Mucosa of rectum (tissue), 2 donors: Measurements from ENCODE around the gene G6PD.

Source experiments
- H3K27ac ChIP-seq, 2 donors: one replicate each; pipeline ENCODE4 v1.7.0; 2013; ENCODE audit warnings: inconsistent platforms in 2 of 2, low read depth in 2 of 2, low read length in 2 of 2
- H3K27me3 ChIP-seq, 2 donors: one replicate each; pipeline ENCODE4 v1.7.0; 2013; ENCODE audit warnings: low read length in 2 of 2; ENCODE audit not compliant: control insufficient read depth in 2 of 2, insufficient read depth in 2 of 2
- H3K36me3 ChIP-seq, 2 donors: one replicate each; pipeline ENCODE4 v1.7.0; 2013; ENCODE audit warnings: low read length in 2 of 2; ENCODE audit not compliant: control insufficient read depth in 2 of 2, insufficient read depth in 2 of 2
- H3K4me1 ChIP-seq, 2 donors: one replicate each; pipeline ENCODE4 v1.7.0; 2013; ENCODE audit warnings: low read length in 2 of 2, mild to moderate bottlenecking in 1 of 2; ENCODE audit not compliant: control insufficient read depth in 2 of 2, insufficient read depth in 2 of 2
- H3K4me3 ChIP-seq, 2 donors: one replicate each; pipeline ENCODE4 v1.7.0; 2013; ENCODE audit warnings: low read length in 2 of 2
- H3K9ac ChIP-seq, 2 donors: one replicate each; pipeline ENCODE4 v1.7.0; 2013; ENCODE audit warnings: low read length in 2 of 2, low read depth in 1 of 2, mild to moderate bottlenecking in 1 of 2
- H3K9me3 ChIP-seq, 2 donors: one replicate each; pipeline ENCODE4 v1.7.0; 2013; ENCODE audit warnings: low read length in 2 of 2; ENCODE audit not compliant: control insufficient read depth in 2 of 2
- donor health status: healthy.
- donor health status: Normal muscosa, but diverticular disease.

The G6PD gene

GRCh38 chrX:154531626-154532025 is 15.0 kb downstream of the G6PD start:
- Histone ChIP-seq H3K9ac (no peak overlapping the region), H3K36me3 (peaks cover 0 to 27% of the 10 kb centered on the region in 2 donors), H3K4me3 (no peak overlapping the region), H3K27me3 (peaks cover 2 to 3% of the 10 kb centered on the region in 2 donors), H3K9me3 (no peaks in the 10 kb centered on the region), H3K27ac (no peak overlapping the region), H3K4me1 (peaks cover 8 to 10% of the 10 kb centered on the region in 2 donors)

GRCh38 chrX:154530286-154530685 is 16.4 kb downstream of the G6PD start:
- Histone ChIP-seq H3K4me3 (no peak overlapping the region), H3K36me3 (peaks cover 0 to 22% of the 10 kb centered on the region in 2 donors), H3K27ac (no peak overlapping the region), H3K9ac (no peak overlapping the region), H3K4me1 (peaks cover 10% of the 10 kb centered on the region in 2 donors), H3K27me3 (peaks cover 2 to 3% of the 10 kb centered on the region in 2 donors), H3K9me3 (no peaks in the 10 kb centered on the region)

GRCh38 chrX:154529206-154529612 is 17.4 kb downstream of the G6PD start:
- peaks cover 0 to 18% of the 10 kb centered on the region in 2 donors for H3K36me3 ChIP-seq

DNA sequence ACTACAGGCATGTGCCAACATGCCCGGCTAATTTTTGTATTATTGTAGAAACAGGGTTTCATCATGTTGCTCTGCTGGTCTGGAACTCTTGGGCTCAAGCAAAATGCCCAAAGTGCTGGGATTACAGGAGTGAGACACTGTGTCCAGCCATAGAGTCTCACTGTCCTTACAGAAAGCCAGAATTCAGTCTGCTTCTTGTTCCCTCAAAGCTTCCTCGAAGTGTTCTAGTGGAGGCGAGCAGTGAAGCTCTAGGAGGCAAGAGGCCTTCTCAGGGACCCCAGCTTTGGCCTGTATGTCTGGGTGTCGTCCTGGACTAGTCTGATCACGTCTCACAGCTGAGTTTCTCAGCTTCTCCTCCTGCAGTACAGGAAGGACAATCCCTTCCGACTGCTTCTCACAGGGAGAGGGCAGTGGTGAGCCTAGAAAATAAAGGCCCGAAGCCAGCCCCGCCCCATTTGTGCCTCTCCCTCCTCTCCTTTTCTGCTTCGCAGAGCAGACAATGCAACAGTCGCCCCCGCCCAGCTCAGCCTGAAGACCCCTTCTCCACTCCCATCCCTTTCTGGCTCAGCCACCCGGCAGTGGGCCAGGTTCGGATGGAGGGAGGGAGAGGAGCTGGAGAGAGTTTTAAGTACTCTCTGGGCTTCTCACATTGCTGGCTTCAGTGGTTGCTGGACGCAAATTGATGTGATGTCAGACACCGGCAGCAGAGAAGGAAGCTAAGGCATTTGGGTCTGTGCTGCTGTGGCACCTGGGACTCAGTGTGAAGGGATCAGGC is 19.6 kb downstream of the G6PD start:
- H3K27ac ChIP-seq = peak overlapping the region; percentile 61 to 72
- H3K36me3 ChIP-seq = no peaks in the 10 kb centered on the region
- H3K9me3 ChIP-seq = no peaks in the 10 kb centered on the region
- H3K27me3 ChIP-seq = peaks cover 0 to 3% of the 10 kb centered on the region in 2 donors
- peak overlapping the region; percentile 77 to 78 for H3K9ac ChIP-seq
- H3K4me1 ChIP-seq = peaks cover 3 to 11% of the 10 kb centered on the region in 2 donors
- peak overlapping the region; percentile 63 to 65 for H3K4me3 ChIP-seq

More at GRCh38 chrX:154529206-154529612, 17.4 kb downstream of the G6PD start:
- H3K9ac ChIP-seq = no peak overlapping the region
- no peak overlapping the region for H3K27ac ChIP-seq
- H3K27me3 ChIP-seq = peaks cover 2 to 3% of the 10 kb centered on the region in 2 donors
- H3K9me3 ChIP-seq = no peaks in the 10 kb centered on the region
- H3K4me1 ChIP-seq = peaks cover 3 to 11% of the 10 kb centered on the region in 2 donors
- H3K4me3 ChIP-seq = no peak overlapping the region

DNA sequence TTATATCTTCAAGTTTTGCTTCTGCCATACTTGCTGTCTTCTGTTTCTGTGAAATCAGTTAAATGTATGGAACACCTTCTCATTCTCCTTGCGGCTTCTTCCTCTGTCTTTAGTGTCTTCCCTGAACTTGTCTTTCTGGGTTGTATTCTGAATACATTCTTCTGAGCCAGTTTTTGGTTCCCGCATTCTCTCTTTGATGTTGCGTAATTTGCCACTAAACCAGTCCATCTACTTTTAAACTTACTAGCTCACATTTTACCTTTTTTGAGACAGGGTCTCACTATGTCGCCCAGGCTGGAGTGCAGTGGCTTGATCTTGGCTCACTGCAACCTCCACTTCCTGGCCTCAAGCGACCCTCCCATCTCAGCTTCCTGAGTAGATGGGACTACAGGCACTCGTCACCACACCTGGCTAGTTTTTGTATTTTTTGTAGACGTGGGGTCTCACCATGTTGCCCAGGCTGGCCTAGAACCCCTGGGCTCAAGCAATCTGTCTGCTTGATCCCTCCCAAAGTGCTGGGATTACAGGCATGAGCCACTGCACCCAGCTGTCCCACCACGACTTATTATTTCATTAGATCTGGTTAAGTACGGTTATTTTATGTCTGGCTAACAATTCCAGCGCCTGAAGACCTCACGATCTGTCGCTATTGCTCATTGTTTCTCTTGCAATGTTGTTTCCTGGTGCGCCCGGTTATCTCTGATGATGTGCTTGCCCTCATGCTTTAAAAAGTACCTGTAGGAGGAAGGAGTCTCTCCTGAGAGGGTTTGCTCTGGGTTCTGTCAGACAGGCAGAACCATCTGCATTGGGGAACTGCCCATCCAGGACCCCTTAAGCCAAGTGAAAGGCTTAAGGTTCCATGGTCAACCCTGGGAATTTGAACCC is 20.8 kb downstream of the G6PD start:
- no peak overlapping the region for H3K9ac ChIP-seq
- H3K27me3 ChIP-seq = peaks cover 0 to 2% of the 10 kb centered on the region in 2 donors
- H3K27ac ChIP-seq = peak overlapping the region in 1 of 2 donors; percentile 19
- no peaks in the 10 kb centered on the region for H3K36me3 ChIP-seq
- H3K4me1 ChIP-seq = peaks cover 3 to 11% of the 10 kb centered on the region in 2 donors
- H3K4me3 ChIP-seq = no peak overlapping the region
- H3K9me3 ChIP-seq = no peaks in the 10 kb centered on the region

GRCh38 chrX:154519389-154519788 is 27.3 kb downstream of the G6PD start:
- no peaks in the 10 kb centered on the region for H3K27me3 ChIP-seq
- no peaks in the 10 kb centered on the region for H3K9me3 ChIP-seq
- H3K9ac ChIP-seq = no peak overlapping the region
- peaks cover 7 to 14% of the 10 kb centered on the region in 2 donors for H3K4me1 ChIP-seq
- H3K27ac ChIP-seq = no peak overlapping the region
- no peaks in the 10 kb centered on the region for H3K36me3 ChIP-seq
- no peak overlapping the region for H3K4me3 ChIP-seq

DNA sequence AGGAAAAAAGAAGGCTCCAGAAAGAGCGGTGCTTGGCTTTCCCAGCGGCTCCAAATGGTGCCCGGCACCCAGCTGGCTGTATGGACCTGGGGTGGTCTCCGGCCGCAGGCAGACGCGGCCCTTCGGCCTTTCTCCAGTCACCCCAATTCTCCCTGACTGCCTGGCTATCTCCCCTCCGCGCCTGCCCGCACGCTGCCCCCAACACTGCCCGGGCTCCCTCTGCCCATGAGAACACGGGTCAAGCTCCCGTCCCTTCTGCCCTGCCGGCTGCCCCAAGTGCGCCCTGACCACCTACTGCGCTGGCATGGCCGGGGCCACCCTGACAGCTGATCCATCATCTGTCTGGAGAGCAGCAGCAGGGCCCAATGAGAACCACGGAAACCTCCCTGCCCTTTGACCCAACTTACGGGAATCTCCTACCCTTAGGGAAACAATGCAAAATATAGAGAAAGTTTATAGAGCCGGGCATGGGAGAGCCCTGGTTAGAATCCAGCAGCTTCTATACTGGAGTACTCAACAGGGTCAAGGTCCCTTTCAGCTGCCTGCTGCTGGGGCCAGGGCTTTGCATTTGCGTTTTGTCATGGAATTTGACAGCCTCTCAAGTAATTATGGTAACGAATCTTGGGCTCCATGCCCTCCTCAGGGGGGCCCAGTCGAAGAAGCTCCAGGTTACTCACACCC is 29.4 kb downstream of the G6PD start:
- Histone ChIP-seq H3K4me1 (peaks cover 7 to 14% of the 10 kb centered on the region in 2 donors), H3K27ac (peak overlapping the region; percentile 95 to 98), H3K4me3 (peak overlapping the region; percentile 78 to 85), H3K36me3 (no peaks in the 10 kb centered on the region), H3K27me3 (no peaks in the 10 kb centered on the region), H3K9ac (peak overlapping the region; percentile 77 to 90), H3K9me3 (no peaks in the 10 kb centered on the region)

DNA sequence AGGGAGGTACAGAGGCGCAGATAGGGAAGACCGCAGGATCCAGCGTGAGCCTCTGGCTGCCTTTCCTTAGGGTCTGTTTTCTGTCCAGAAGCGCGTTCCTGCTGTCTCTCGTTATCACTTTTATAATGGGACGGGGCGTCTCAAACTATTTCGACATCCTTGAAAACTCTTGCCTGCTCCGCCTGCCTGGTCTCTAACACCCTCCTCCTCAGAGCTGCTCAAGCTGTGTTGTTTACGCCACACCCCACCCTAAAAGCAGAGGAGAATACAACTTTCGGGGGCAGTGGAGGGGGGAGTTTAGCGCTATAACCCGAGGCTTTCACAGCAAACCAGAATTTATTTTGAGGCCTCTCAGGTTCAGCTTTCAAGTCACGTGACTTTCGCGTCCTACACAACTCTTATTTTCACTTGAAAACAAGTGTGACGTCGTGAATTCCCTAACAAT is 30.0 kb downstream of the G6PD start:
- Histone ChIP-seq H3K4me1 (peaks cover 7 to 14% of the 10 kb centered on the region in 2 donors), H3K36me3 (no peaks in the 10 kb centered on the region), H3K9ac (peak overlapping the region; percentile 77 to 90), H3K27me3 (no peaks in the 10 kb centered on the region), H3K27ac (peak overlapping the region; percentile 95 to 98), H3K9me3 (no peaks in the 10 kb centered on the region), H3K4me3 (peak overlapping the region; percentile 78 to 85)

GRCh38 chrX:154515966-154516655 is 30.5 kb downstream of the G6PD start, which contains the start of gene FAM3A:
FAM3A (minus strand) TSS chrX:154516232; CDS start chrX:154515772, 460 bp downstream.
- H3K4me1 ChIP-seq = peaks cover 7 to 14% of the 10 kb centered on the region in 2 donors
- H3K9me3 ChIP-seq = no peaks in the 10 kb centered on the region
- no peaks in the 10 kb centered on the region for H3K27me3 ChIP-seq

More at GRCh38 chrX:154515966-154516655, 30.5 kb downstream of the G6PD start, which contains the start of gene FAM3A:
- Histone ChIP-seq H3K4me3 (peak within 1 kb of the TSS; percentile 80 to 85), H3K27ac (peak within 1 kb of the TSS; percentile 95 to 98), H3K36me3 (no peaks in the 10 kb centered on the region), H3K9ac (peak within 1 kb of the TSS; percentile 90 to 93)
